GM19467 (cell line): ENCODE data around the gene MYL5.
"Not testable (repeated sequence)": the region's sequence is repeated elsewhere in the genome, so short reads cannot be mapped to it uniquely, and the experiment has no call there.

Experiments used
- ATAC-seq: cut with Tn5 transposase; IDR thresholded peaks from one replicate; pipeline ENCODE4 v1.9.1; 2021; ENCODE audit warnings: mild to moderate bottlenecking, moderate library complexity; ENCODE audit not compliant: unreplicated experiment

The MYL5 gene

GRCh38 chr4:669806-670559 is 4.4 kb upstream of the MYL5 start:
- not testable (repeated sequence) for ATAC-seq

DNA sequence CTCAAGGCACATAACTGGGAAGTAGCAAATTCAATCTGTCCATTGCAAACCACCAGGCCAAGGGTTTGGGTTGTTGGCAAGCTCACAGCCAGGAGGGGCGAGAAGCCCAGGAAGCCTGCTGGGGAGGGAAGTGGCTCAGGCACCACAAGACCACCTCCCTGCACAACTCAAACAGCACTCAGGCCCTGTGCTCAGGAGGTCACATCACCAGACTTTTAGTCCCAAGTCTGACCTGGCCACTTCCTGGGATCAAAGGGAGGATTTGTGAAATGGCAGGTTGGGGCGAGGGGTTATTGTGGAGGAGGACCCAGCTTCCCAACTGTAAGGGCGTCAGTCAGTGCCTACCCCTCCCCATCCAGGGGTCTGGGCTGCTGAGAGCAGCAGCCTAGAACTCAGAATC is 2.6 kb upstream of the MYL5 start:
- ATAC-seq: no peak

DNA sequence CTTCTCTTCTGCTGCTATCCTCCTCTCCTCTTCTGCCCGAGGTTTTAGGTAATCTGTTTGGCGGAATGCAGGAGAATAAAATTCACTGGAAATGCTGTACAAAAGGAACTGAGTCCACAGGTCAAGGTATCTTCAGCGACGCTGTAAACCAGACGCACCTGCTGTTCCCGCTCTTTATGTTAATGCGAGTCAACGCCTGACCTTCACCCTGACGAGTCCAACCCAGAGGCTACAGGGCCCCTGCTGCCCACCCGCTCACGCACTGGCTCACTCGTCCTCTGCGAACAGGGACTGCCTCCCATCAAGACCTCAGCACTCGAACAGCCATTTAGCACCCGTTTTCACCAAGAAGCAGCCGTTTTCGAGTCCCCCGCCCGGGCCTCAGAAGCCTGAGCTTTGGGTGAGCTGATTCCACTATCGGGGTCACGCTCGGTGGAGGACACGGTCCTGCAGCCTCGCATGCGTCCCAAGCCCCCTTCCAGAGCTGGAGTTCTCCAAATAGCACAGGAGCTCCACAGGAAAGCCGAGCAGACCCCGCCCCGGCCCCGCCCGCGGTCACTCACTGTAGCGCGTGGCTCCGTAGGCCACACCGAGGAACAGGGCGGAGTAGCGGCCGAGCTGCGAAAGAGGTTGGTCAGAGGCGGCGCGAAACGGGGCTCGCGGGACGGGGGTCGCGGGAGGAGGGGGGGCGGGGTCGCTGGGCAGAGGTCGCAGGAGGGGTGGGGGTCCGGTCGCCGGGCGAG is 822 bp upstream of the MYL5 start:
- ATAC-seq: no peak

- ATAC-seq: no peak
Measured at GRCh38 chr4:675036-675882, 917 bp downstream of the MYL5 start.

- ATAC-seq: no peak
Measured at GRCh38 chr4:675980-676870, 1.9 kb downstream of the MYL5 start.

DNA sequence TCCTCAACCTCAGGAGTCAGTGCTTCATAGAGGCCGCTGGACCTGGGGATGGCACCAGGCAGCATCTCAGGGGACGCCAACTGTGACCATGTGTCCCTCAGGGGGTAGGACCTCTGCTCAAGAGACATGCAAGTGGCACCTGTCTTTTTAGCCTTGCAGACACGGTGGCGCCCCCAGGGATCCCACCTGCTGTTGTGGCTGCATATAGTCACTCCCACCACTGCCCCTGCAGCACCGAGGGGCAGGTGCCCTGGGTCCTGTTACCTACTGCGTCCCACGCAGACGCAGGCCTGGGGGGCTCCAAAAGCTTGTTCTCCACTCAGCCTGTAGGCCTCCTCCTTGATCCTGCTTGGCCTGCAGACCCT is 2.5 kb downstream of the MYL5 start:
- no peak for ATAC-seq

DNA sequence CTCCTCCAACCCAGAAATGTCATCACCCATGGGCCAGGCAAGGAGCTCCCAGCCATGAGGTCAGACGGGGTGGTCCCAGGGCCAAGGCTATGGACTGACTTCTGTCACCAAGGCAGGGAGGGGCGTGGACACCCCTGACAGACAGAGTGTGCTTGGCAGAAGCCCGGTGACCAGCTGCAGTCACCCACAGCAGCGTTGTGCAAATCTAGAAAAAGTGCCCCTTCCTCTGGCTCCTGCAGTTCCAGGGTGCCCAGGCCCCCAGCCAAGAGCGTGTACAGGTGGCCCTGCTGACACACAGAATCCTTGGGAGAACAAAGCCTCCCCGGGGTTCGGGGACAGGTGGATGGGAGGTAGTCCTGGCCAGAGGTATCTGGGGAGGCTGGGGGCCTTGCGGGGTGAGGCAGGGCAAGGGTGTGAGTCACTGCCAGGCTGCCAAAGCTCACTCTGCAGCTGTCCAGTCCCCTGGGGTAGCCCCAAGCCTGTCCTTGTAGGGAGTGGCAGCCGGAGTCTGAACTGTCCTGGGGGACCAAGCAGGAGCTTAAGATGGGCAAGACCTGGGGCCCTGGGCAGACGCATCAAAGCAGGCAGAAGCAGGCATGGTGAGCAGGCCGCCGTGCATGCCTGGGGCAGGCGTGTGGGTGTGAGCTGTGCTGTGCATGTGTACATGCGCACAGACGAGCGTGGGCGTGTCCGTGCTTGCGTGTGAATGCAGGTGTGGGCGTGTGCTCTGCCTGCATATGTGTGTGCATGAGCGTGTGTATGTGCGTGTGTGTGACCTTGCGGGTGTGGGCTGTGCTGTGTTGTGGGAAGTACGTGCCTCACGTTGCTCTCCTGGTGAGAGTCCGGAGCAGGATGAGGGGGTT is 3.3 kb downstream of the MYL5 start:
- ATAC-seq: no peak

DNA sequence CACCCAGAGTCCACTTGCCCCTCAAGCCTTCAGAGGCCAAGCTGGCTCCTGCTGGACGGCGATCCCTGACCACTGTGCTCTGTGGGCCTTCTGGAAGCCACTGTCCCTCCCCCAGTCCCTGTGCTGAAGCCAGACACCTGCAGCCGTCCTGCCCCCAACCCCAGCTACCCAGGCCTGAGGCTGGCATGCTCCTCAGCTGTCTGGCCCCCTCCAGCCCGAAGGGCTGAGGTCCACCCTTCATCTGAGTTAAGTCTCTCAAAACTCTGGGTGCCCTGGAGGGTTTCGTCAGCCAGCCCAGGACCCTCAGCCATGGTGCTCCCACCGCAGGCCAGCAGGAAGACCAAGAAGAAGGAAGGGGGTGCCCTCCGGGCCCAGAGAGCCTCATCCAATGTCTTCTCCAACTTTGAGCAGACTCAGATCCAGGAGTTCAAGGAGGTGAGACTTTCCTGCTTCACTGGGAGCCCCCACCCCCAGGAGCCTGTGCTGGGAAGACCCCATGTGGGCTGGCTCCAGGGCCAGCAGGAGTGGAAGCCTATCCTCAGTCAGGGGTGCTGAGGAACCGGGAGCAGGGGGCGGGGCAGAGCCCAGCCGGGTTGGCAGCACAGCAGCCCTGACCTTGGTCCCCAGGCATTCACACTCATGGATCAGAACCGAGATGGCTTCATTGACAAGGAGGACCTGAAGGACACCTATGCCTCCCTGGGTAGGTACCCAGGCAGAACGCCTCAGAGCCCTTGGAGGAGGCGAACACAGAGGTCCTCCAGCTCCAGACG is 4.2 kb downstream of the MYL5 start:
- no peak for ATAC-seq

- no peak for ATAC-seq
Measured at GRCh38 chr4:679104-679481, 4.8 kb downstream of the MYL5 start.

- no peak for ATAC-seq
Measured at GRCh38 chr4:679629-680028, 5.3 kb downstream of the MYL5 start.

- ATAC-seq: no peak
Measured at GRCh38 chr4:680091-680490, 5.7 kb downstream of the MYL5 start.

DNA sequence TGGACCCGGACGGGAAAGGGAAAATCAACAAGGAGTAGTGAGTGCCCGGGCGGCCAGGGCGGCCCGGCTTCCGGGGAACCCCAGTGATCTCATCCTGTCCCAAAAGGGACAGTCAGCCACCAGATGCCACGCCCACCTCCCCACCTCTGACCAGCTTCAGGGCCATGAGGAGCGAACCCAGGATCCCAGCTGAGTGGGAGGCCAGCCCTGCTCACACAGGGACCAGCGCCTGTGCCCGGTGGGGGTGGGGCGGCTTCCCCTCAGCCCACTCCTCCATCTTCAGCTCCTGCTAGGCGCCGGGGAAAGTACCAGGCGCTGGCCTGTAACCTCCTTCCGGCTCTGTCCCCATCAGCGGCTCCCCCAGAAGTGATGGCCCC is 6.2 kb downstream of the MYL5 start:
- no peak for ATAC-seq

- ATAC-seq: no peak
Measured at GRCh38 chr4:680928-681645, 6.7 kb downstream of the MYL5 start.

DNA sequence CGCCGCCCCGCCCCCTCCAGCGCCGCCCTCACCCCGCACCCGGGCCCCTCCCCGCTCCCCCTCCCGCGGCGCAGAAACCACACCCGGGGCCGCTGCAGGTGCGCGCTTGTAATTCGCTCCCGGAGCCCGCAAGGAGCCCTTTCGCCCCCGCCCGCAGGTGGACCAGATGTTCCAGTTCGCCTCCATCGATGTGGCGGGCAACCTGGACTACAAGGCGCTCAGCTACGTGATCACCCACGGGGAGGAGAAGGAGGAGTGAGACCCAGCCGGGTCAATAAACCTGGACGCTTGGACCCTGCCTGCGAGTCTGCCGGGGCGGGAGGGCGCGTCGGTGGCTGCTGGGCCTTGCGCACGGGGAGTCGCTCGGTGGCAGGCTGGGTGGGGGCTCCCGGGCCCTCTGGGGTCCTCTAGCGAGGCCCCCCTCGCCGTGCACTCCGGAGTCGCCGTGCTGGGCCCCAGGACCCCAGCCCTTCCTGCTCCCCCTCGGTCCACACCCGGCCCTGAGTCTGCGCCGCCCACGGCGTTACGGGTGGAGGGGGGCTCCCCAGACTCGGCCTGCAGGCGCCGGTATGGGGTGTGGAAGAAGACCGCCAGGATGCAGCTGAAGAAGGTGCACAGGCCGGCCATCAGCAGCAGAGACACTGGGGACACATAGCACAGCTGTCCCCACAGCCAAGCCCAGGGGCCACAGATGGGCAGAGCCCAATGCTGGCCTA is 7.6 kb downstream of the MYL5 start:
- ATAC-seq: no peak

DNA sequence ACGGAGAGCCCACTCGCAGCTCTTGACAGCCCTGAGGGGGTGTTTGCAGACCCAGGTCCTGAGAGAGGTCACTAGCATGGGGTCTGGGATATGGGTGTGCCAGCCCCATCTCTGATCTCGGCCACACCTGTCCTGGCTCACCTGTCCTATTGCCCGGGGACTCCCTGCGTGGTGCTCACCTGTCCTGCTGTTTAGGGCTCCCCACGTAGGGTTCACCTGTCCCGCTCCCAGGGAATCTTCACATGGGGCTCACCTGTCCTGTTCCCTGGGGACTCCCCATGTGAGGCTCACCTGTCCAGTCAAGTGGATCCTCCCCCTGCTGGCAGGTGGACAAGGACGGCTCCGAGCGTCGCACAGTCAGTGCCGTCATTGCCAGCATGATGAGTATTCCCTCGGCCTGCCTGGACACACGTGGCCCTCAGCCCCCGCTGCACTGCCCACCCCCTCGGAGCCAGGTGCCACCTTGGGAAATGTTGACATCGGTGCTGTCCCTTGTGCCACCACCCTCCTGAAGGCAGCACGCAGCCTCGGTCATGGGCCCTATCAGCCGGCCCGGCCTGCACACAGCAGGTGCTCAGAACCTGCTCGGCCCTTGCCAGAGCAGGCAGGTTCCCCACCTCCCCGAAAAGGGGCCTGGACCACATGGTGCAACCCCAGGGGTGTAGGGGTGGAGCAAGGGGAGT is 8.3 kb downstream of the MYL5 start:
- ATAC-seq: no peak

DNA sequence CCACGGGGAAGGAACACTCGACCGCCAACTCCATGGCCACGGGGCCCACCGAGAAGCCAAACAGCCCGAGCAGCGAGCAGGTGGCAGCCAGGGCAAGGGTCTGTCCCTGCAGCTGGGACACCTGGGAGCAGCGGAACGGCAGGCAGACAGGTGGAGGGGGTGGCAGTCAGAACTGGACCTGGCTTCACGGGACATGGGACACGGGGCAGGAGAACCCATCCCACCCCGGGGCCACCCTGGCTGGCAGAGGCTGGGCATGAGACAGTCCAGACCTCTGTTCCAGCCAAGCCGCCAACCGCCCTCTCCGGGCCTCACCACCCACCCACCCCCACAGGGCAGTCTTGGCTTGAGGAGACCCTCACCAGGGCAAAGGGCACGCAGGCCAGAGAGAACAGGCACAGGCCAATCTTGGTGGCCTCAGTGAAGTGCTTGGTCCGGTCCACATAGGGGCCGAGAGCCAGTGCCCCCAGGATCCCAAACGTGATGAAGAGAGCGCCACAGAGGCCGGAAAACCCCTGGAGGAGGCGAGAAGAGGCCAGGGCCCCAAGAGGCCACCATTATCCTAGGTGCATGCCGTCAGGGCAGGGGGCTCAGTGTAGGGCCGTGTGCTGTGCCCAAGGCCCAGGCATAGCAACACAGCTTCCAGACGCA is 9.0 kb downstream of the MYL5 start:
- ATAC-seq: no peak
